ENCODE data around the gene GPR33. TPM values are rescaled to one million over a fixed set of nuclear protein-coding genes. Genes with fewer than 3 reads are reported as not detected.

Gene GPR33, protein sequence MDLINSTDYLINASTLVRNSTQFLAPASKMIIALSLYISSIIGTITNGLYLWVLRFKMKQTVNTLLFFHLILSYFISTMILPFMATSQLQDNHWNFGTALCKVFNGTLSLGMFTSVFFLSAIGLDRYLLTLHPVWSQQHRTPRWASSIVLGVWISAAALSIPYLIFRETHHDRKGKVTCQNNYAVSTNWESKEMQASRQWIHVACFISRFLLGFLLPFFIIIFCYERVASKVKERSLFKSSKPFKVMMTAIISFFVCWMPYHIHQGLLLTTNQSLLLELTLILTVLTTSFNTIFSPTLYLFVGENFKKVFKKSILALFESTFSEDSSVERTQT
- total RNA-seq, result not detected

DNA sequence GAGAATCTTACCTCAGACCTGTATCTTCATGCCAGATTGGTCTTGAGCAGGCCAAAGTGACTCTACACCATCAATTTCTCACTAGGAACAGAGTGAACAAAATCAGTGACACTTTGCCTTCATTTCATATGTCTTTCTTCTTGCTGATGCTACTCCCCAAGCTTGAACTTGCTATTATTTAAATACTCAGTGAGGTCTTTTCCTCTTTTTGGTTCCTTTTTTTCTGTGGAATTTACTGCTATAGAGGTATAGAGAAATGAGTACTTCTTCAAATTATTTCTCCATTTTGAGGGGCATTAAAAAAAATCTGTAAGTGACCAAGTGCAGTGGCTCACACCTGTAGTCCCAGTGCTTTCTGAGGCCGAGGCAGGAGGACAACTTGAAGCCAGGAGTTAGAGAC is at the start of gene GPR33:
Gene GPR33, minus strand, starts transcription at position 154 of the 400 bp plus-strand sequence. CDS start 4,074 bp downstream, outside the sequence.

GRCh38 chr14:31456841-31457664 is 30.8 kb downstream of the GPR33 start, which contains the start of gene DTD2:
TSS of gene DTD2 (minus strand) at chr14:31457506. CDS start at chr14:31457393, 113 bp downstream.

Other genes starting within 250 kb of the GPR33 start
- 47.5 TPM for gene HEATR5A, start 67.5 kb downstream of the GPR33 start, total RNA-seq
- 46.0 TPM for gene DTD2, start 30.5 kb downstream of the GPR33 start, total RNA-seq
- gene NUBPL, start 73.4 kb upstream of the GPR33 start, total RNA-seq, result 33.0 TPM